ENCODE data around the gene TWIST1. TPM values are rescaled to one million over a fixed set of nuclear protein-coding genes. Genes with fewer than 3 reads are reported as not detected.

Gene TWIST1
- total RNA-seq, 1 experiment from 2014 or later: not detected

DNA sequence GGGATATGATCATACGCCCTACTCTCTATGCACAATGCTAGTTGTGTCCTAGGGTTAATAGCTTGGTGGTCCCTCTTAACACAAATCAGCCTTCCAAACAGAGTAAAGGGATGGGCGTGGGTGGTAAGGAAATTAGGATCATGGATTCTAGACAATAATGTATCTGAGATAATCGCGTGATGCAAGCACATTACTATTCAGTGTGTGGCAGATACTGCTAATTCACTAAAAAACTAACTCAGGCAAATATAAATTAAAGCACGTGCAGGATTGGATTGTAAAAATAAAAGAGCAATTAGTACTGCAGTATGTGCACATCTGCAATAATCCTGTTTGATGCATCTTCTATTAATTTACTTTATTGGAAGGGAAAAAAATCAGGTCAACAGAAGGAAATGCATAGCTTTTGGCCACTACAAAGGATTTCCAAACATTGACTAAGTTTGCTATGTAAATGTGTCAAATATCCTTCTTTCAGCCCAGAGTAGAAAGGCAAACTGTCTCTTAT is 22.0 kb downstream of the TWIST1 start:
- no CpG with 5 or more reads among the region's 5 CpGs for WGBS (ENCODE audit: extremely low coverage, insufficient read length, low lambda C conversion rate)
- peaks cover 13 to 15% of the 10 kb centered on the region in 2 experiments for H3K4me1 Mint-ChIP-seq
- no peaks in the 10 kb centered on the region for H3K79me2 ChIP-seq (ENCODE audit: insufficient read depth, low read length)
- H2BK20ac ChIP-seq (ENCODE audit: low read depth, low read length, poor library complexity, severe bottlenecking): no peak overlapping the region
- H3K9me3 ChIP-seq (ENCODE audit: control insufficient read depth, low read depth, low read length): no peaks in the 10 kb centered on the region
- no peak overlapping the region for H2BK12ac ChIP-seq (ENCODE audit: insufficient read length, low read depth, low read length)
- H3K27ac ChIP-seq (ENCODE audit: insufficient read length, low read depth, low read length): no peak overlapping the region
- no peaks in the 10 kb centered on the region for H3K27me3 ChIP-seq (ENCODE audit: insufficient read depth, low read length)
- H2AFZ ChIP-seq (ENCODE audit: low read length): no peak overlapping the region
- no peak overlapping the region for H3K18ac ChIP-seq (ENCODE audit: insufficient read length, low read depth, low read length)
- H3K27ac Mint-ChIP-seq: no peak overlapping the region
- H3K27me3 Mint-ChIP-seq (ENCODE audit: low read depth): no peaks in the 10 kb centered on the region; the same call in 1 of the 2 replicates
- H3K4ac ChIP-seq (ENCODE audit: low read depth, low read length): no peak overlapping the region
- H3K23ac ChIP-seq (ENCODE audit: insufficient read length, low read depth, low read length): no peak overlapping the region
- TF ChIP-seq, protein P1, sequence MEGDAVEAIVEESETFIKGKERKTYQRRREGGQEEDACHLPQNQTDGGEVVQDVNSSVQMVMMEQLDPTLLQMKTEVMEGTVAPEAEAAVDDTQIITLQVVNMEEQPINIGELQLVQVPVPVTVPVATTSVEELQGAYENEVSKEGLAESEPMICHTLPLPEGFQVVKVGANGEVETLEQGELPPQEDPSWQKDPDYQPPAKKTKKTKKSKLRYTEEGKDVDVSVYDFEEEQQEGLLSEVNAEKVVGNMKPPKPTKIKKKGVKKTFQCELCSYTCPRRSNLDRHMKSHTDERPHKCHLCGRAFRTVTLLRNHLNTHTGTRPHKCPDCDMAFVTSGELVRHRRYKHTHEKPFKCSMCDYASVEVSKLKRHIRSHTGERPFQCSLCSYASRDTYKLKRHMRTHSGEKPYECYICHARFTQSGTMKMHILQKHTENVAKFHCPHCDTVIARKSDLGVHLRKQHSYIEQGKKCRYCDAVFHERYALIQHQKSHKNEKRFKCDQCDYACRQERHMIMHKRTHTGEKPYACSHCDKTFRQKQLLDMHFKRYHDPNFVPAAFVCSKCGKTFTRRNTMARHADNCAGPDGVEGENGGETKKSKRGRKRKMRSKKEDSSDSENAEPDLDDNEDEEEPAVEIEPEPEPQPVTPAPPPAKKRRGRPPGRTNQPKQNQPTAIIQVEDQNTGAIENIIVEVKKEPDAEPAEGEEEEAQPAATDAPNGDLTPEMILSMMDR (conservative IDR thresholded peaks at IDR 0.05): no peak
- H4K8ac ChIP-seq (replicated peaks; ENCODE audit: insufficient read length, low read depth, low read length): no peak overlapping the region
- no peak for DNase-seq
- H3K14ac ChIP-seq (ENCODE audit: insufficient read depth, low read length): no peak overlapping the region
- no peak overlapping the region for H3T11ph ChIP-seq (ENCODE audit: low read length)
- no peaks in the 10 kb centered on the region for H3K36me3 Mint-ChIP-seq (ENCODE audit: insufficient read depth in 1 of 3, low read depth in 3 of 3)
- H3K4me2 ChIP-seq (ENCODE audit: insufficient read depth, insufficient read length, low read length): no peak overlapping the region
- peaks cover 13% of the 10 kb centered on the region; the same call in 1 of the 2 replicates for H3K4me1 ChIP-seq (ENCODE audit: insufficient read depth, low read length)
- H3K23me2 ChIP-seq (ENCODE audit: insufficient read length, low read depth, low read length, poor library complexity, severe bottlenecking): no peaks in the 10 kb centered on the region
- no peak overlapping the region for H4K5ac ChIP-seq (ENCODE audit: insufficient read length, low read depth, low read length)
- no peak overlapping the region for H3K4me3 Mint-ChIP-seq
- H3K9ac ChIP-seq (ENCODE audit: extremely low read depth, insufficient read length, low read length): no peak overlapping the region
- H3K9me3 Mint-ChIP-seq: no peaks in the 10 kb centered on the region
- no peaks in the 10 kb centered on the region for H3K79me1 ChIP-seq (ENCODE audit: insufficient read depth, low read depth, low read length, poor library complexity, severe bottlenecking)
- H2AK5ac ChIP-seq (ENCODE audit: insufficient read length, low read length): no peak overlapping the region
- no peak overlapping the region for H2BK120ac ChIP-seq (ENCODE audit: low read depth, low read length, poor library complexity, severe bottlenecking)
- no peak overlapping the region for H3K56ac ChIP-seq (ENCODE audit: insufficient read length, low read depth, low read length)
- H4K20me1 ChIP-seq (ENCODE audit: control insufficient read depth, insufficient read depth, insufficient read length): no peaks in the 10 kb centered on the region
- no peak overlapping the region for H2BK15ac ChIP-seq (ENCODE audit: low read depth, low read length)
- no peak overlapping the region for H4K91ac ChIP-seq (ENCODE audit: insufficient read length, low read depth, low read length)
- no peak overlapping the region for H2BK5ac ChIP-seq (ENCODE audit: insufficient read length, low read length)
